ENCODE data around the gene KIAA0825. TPM values are rescaled to one million over a fixed set of nuclear protein-coding genes. Genes with fewer than 3 reads are reported as not detected.

Gene KIAA0825
- total RNA-seq, 1 experiment from 2014 or later, result 1.6 TPM

DNA sequence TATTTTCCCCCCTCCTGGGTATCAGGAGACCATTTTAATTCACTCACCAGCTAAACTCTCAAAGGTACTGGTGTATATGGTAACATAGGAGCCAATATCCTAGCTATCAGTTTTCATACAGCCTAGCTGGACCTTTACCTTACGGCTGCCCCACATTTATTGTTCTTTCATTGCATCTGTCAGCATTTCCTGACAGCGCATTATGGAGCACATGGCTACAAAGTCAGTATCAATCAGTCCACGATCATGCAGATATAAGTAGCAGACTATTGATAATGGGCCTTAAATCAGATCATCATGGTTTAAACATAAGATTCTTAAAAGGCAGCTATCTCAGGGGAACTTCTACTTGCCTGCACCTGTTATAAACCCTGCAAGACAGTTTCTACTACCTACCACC lies 304.7 kb downstream of the KIAA0825 start:
- Histone ChIP-seq H3K9me3 (ENCODE audit: control insufficient read depth, insufficient read depth, low read depth, low read length) (no peaks in the 10 kb centered on the region), H3K4me3 (ENCODE audit: low read depth in 2 of 2, low read length in 2 of 2) (no peak overlapping the region), H3K36me3 (ENCODE audit: control insufficient read depth, insufficient read depth, low read length) (no peaks in the 10 kb centered on the region), H3K27me3 (ENCODE audit: control insufficient read depth, insufficient read depth, low read length) (no peaks in the 10 kb centered on the region), H3K27ac (ENCODE audit: low read length) (no peak overlapping the region), H3K4me1 (ENCODE audit: control insufficient read depth, insufficient read depth, low read length) (no peaks in the 10 kb centered on the region)
- in situ Hi-C loops (cut with HindIII; ENCODE audit: low pct_unique_long_range_greater_than_20kb, low sequenced_read_pairs) (no loop called here), intact Hi-C loops (cut with micrococcal nuclease; ENCODE audit: unreplicated experiment) (no loop called here)
- DNase-seq (ENCODE audit: low read depth, low spot score) (no peak), ATAC-seq (no peak)
- CTCF ChIA-PET, result no interaction called here
- BruUV-seq (replicated peaks), result no TSS peak
- TF ChIP-seq POLR2AphosphoS5 (IDR thresholded peaks at IDR 0.05; ENCODE audit: low read depth, low read length), result no peak
- TF ChIP-seq, protein P1, sequence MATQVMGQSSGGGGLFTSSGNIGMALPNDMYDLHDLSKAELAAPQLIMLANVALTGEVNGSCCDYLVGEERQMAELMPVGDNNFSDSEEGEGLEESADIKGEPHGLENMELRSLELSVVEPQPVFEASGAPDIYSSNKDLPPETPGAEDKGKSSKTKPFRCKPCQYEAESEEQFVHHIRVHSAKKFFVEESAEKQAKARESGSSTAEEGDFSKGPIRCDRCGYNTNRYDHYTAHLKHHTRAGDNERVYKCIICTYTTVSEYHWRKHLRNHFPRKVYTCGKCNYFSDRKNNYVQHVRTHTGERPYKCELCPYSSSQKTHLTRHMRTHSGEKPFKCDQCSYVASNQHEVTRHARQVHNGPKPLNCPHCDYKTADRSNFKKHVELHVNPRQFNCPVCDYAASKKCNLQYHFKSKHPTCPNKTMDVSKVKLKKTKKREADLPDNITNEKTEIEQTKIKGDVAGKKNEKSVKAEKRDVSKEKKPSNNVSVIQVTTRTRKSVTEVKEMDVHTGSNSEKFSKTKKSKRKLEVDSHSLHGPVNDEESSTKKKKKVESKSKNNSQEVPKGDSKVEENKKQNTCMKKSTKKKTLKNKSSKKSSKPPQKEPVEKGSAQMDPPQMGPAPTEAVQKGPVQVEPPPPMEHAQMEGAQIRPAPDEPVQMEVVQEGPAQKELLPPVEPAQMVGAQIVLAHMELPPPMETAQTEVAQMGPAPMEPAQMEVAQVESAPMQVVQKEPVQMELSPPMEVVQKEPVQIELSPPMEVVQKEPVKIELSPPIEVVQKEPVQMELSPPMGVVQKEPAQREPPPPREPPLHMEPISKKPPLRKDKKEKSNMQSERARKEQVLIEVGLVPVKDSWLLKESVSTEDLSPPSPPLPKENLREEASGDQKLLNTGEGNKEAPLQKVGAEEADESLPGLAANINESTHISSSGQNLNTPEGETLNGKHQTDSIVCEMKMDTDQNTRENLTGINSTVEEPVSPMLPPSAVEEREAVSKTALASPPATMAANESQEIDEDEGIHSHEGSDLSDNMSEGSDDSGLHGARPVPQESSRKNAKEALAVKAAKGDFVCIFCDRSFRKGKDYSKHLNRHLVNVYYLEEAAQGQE (IDR thresholded peaks at IDR 0.05; ENCODE audit: insufficient read depth in 1 of 2, low read depth in 2 of 2, low read length in 1 of 2), result no peak
- TF ChIP-seq SIN3A (IDR thresholded peaks at IDR 0.05; ENCODE audit: borderline replicate concordance, insufficient read depth, low read depth, low read length), result no peak
- POLR2A ChIA-PET, result interaction anchor here (0.7 kb wide), 1 partner anchor 265 kb away, joined by 3 read pairs; no protein-coding TSS in a partner anchor

DNA sequence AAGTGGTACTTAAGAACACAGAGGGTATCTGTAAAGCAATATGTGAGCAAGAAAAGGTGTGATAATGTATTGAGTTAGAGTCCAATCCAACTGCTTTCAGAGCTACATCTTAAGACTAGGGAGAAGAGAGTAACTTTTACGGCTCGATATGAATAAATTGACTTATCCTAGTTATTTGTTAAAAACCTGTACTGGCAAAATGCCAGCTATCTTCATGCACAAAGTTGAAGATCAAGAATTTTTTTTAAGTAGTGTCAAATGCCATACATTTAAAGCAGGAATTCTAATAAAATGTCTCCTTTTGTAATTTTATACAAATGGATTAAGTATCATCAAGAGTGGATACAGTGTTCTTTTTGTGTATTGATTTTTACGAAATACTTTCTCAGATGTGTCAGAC lies 305.2 kb downstream of the KIAA0825 start:
- no peak overlapping the region for H3K27ac ChIP-seq (ENCODE audit: low read length)
- H3K36me3 ChIP-seq (ENCODE audit: control insufficient read depth, insufficient read depth, low read length), result no peaks in the 10 kb centered on the region
- ChIA-PET POLR2A (interaction anchor here (0.7 kb wide), 1 partner anchor 265 kb away, joined by 3 read pairs; no protein-coding TSS in a partner anchor), CTCF (no interaction called here)
- H3K27me3 ChIP-seq (ENCODE audit: control insufficient read depth, insufficient read depth, low read length), result no peaks in the 10 kb centered on the region
- TF ChIP-seq, protein P2, sequence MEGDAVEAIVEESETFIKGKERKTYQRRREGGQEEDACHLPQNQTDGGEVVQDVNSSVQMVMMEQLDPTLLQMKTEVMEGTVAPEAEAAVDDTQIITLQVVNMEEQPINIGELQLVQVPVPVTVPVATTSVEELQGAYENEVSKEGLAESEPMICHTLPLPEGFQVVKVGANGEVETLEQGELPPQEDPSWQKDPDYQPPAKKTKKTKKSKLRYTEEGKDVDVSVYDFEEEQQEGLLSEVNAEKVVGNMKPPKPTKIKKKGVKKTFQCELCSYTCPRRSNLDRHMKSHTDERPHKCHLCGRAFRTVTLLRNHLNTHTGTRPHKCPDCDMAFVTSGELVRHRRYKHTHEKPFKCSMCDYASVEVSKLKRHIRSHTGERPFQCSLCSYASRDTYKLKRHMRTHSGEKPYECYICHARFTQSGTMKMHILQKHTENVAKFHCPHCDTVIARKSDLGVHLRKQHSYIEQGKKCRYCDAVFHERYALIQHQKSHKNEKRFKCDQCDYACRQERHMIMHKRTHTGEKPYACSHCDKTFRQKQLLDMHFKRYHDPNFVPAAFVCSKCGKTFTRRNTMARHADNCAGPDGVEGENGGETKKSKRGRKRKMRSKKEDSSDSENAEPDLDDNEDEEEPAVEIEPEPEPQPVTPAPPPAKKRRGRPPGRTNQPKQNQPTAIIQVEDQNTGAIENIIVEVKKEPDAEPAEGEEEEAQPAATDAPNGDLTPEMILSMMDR (IDR thresholded peaks at IDR 0.05), result no peak
- TF ChIP-seq POLR2AphosphoS5 (IDR thresholded peaks at IDR 0.05; ENCODE audit: low read depth, low read length), result no peak
- H3K4me1 ChIP-seq (ENCODE audit: control insufficient read depth, insufficient read depth, low read length), result no peaks in the 10 kb centered on the region
- no peaks in the 10 kb centered on the region for H3K9me3 ChIP-seq (ENCODE audit: control insufficient read depth, insufficient read depth, low read depth, low read length)
- ATAC-seq (no peak), DNase-seq (ENCODE audit: low read depth, low spot score) (no peak)
- in situ Hi-C loops (cut with HindIII; ENCODE audit: low pct_unique_long_range_greater_than_20kb, low sequenced_read_pairs) (no loop called here), intact Hi-C loops (cut with micrococcal nuclease; ENCODE audit: unreplicated experiment) (no loop called here)
- BruUV-seq (replicated peaks), result no TSS peak
- H3K4me3 ChIP-seq (ENCODE audit: low read depth in 2 of 2, low read length in 2 of 2), result no peak overlapping the region

DNA sequence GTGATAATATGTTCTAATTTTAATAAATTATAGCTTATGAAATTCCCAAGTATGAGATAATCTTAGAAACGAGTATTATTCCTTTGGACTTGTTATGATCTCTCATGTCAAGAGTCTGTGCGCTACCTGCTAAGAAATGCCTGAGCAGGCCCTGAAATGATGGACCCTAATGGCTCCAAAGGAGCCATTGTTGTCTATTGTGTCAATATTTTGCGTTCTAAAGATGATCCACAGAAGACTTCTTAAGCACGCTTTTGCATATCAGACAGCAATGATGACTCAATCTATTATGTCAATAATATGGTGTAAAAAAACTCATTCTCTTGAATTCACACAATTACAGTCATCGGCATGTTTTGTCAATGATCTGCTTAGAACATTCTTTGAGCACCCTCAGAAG lies 306.1 kb downstream of the KIAA0825 start:
- intact Hi-C loops (cut with micrococcal nuclease; ENCODE audit: unreplicated experiment) (no loop called here), in situ Hi-C loops (cut with HindIII; ENCODE audit: low pct_unique_long_range_greater_than_20kb, low sequenced_read_pairs) (no loop called here)
- ChIA-PET CTCF (no interaction called here), POLR2A (no interaction called here)
- no peak for TF ChIP-seq TCF7L2 (IDR thresholded peaks at IDR 0.05; ENCODE audit: low read depth, low read length)
- TF ChIP-seq, protein P1 (IDR thresholded peaks at IDR 0.05; ENCODE audit: insufficient read depth in 1 of 2, low read depth in 2 of 2, low read length in 1 of 2), result no peak
- TF ChIP-seq, protein P2 (IDR thresholded peaks at IDR 0.05), result no peak
- TF ChIP-seq SIN3A (IDR thresholded peaks at IDR 0.05; ENCODE audit: borderline replicate concordance, insufficient read depth, low read depth, low read length), result no peak
- TF ChIP-seq POLR2AphosphoS5 (IDR thresholded peaks at IDR 0.05; ENCODE audit: low read depth, low read length), result no peak
- H3K4me1 ChIP-seq (ENCODE audit: control insufficient read depth, insufficient read depth, low read length), result no peaks in the 10 kb centered on the region
- BruUV-seq (replicated peaks), result no TSS peak
- ATAC-seq, result no peak
- DNase-seq (ENCODE audit: low read depth, low spot score), result no peak
- H3K9me3 ChIP-seq (ENCODE audit: control insufficient read depth, insufficient read depth, low read depth, low read length), result no peaks in the 10 kb centered on the region
- H3K27ac ChIP-seq (ENCODE audit: low read length), result no peak overlapping the region
- no peaks in the 10 kb centered on the region for H3K36me3 ChIP-seq (ENCODE audit: control insufficient read depth, insufficient read depth, low read length)
- H3K4me3 ChIP-seq (ENCODE audit: low read depth in 2 of 2, low read length in 2 of 2), result no peak overlapping the region
- peaks cover 2% of the 10 kb centered on the region; the same call in 1 of the 2 replicates for H3K27me3 ChIP-seq (ENCODE audit: control insufficient read depth, insufficient read depth, low read length)

Data from Panc1 (cell line).